ENCODE results near the gene PTPRD.

- TF ChIP-seq CTCF (IDR thresholded peaks at IDR 0.05): no peak
- TF ChIP-seq POLR2A (IDR thresholded peaks at IDR 0.05): no peak
Measured at GRCh38 chr9:8916771-8917170, 1696.0 kb downstream of the PTPRD start.
